Kidney (tissue), 14 donors: ENCODE results near the gene TMEM114. TPM values are rescaled to one million over a fixed set of nuclear protein-coding genes. Genes with fewer than 3 reads are reported as not detected.

Experiments used
- DNase-seq, 5 donors: peaks; one replicate each; pipeline ENCODE4 v3.0.0-alpha.2; 2013 to 2020
- FAIRE-seq: peaks from 2 replicates; lab custom pipeline; 2012; peaks lifted over from hg19 to GRCh38; lab: Jason Lieb, UNC
- H3K27ac ChIP-seq, 2 donors: one replicate each; pipeline ENCODE4 v1.7.0; 2013; ENCODE audit warnings: low read depth in 2 of 2, low read length in 2 of 2, inconsistent platforms in 1 of 2
- H3K27me3 ChIP-seq: one replicate; pipeline ENCODE4 v1.7.1; 2013; ENCODE audit warnings: low read length, inconsistent platforms; ENCODE audit not compliant: control insufficient read depth, insufficient read depth
- H3K36me3 ChIP-seq, 3 donors: one replicate each; pipeline versions ENCODE4 v1.7.0 to v1.7.1; 2013; ENCODE audit warnings: low read length in 3 of 3, control low read depth in 1 of 3, inconsistent platforms in 1 of 3; ENCODE audit not compliant: insufficient read depth in 3 of 3, control insufficient read depth in 2 of 3
- H3K4me1 ChIP-seq, 3 donors: one replicate each; pipeline versions ENCODE4 v1.7.0 to v1.7.1; 2013; ENCODE audit warnings: low read length in 3 of 3, inconsistent platforms in 1 of 3, low read depth in 1 of 3; ENCODE audit not compliant: control insufficient read depth in 2 of 3, insufficient read depth in 2 of 3
- H3K4me3 ChIP-seq, 3 donors: one replicate each; pipeline versions ENCODE4 v1.7.0 to v1.8.1; 2013; ENCODE audit warnings: low read length in 3 of 3, control low read depth in 1 of 3, inconsistent platforms in 1 of 3
- H3K9ac ChIP-seq, 3 donors: one replicate each; pipeline versions ENCODE4 v1.7.0 to v1.7.1; 2013; ENCODE audit warnings: low read length in 3 of 3, control low read depth in 1 of 3, inconsistent platforms in 1 of 3
- H3K9me3 ChIP-seq, 3 donors: one replicate each; pipeline versions ENCODE4 v1.7.0 to v1.7.1; 2013; ENCODE audit warnings: low read length in 3 of 3, control low read depth in 1 of 3, inconsistent platforms in 1 of 3; ENCODE audit not compliant: control insufficient read depth in 2 of 3, insufficient read depth in 1 of 3
- CTCF ChIP-seq: IDR thresholded peaks from 3 replicates; pipeline ENCODE4 v1.5.1; 2012; ENCODE audit warnings: mild to moderate bottlenecking, moderate library complexity, borderline replicate concordance; ENCODE audit not compliant: insufficient read depth; ENCODE audit errors: extremely low read depth
- intact Hi-C: fragments of 100-400 bp; cut with DNase I; formaldehyde crosslinking; loops from one replicate; pipeline ENCODE4 v1.11.1; 2022
- polyA plus RNA-seq: library from polyadenylated mRNA; stranded (reverse); fragments of 350-450 nt; fragmentation: Illumina TruSeq; extraction: RNeasy Lipid Tissue Mini Kit (QIAGEN cat#74804); gene quantifications from one replicate; pipeline ENCODE4 v1.2.3, GENCODE V29; 2014; ENCODE audit warnings: low read depth, low replicate concordance; ENCODE audit not compliant: insufficient read depth
- total RNA-seq: library from RNA; stranded (reverse); fragmentation: NEBNext Ultra II Directional; extraction: Animal tissue kit (Norgen Biotek cat#: 25700); gene quantifications from one replicate; pipeline ENCODE4 v1.2.1, GENCODE V29; 2021
- donor health status: control.
- donor health status: control.
- donor health status: control.
- donor health status: control.
- donor health status: control.
- donor health status: DM: yes; HTN: yes; CAD: no.
- donor health status: Normal renal cell carcinoma (clear cell type).

TMEM114 gene
- total and polyA plus RNA-seq, 2 donors from 2014 or later, result not detected

DNA sequence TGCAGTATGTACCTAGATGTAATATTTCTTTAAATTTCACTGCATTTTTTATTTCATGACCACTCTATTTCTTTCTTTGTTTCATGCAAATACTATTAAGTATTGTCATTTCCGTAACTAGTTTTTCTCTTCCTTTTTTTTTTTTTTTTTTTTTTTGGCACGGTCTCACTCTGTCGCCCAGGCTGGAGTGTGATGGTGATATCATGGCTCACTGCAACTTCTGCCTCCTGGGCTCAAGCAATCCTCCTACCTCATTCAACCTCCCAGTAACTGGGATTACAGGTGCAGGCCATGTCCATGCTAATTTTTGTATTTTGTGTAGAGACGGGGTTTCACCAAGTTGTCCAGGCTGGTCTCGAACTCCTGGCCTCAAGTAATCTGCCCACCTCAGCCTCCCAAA is 70.7 kb downstream of the TMEM114 start:
- H3K9ac ChIP-seq, result no peak overlapping the region
- no peaks in the 10 kb centered on the region for H3K4me1 ChIP-seq
- intact Hi-C loops, result no loop called here
- no peaks in the 10 kb centered on the region for H3K9me3 ChIP-seq
- no peaks in the 10 kb centered on the region for H3K36me3 ChIP-seq
- no peak for FAIRE-seq
- no peak overlapping the region for H3K27ac ChIP-seq
- H3K27me3 ChIP-seq, result no peaks in the 10 kb centered on the region
- TF ChIP-seq CTCF, result no peak
- no peak overlapping the region for H3K4me3 ChIP-seq
- DNase-seq, result no peak

Other genes with a start within 250 kb of the TMEM114 start
- 26.2 TPM for gene METTL22, start 31.2 kb upstream of the TMEM114 start, total RNA-seq
- 12.0 TPM for gene METTL22, start 31.2 kb upstream of the TMEM114 start, polyA plus RNA-seq
- 9.6 TPM for gene ABAT, start 84.1 kb upstream of the TMEM114 start, total RNA-seq
- 34.0 TPM for gene ABAT, start 84.1 kb upstream of the TMEM114 start, polyA plus RNA-seq
- gene TMEM186, start 207.1 kb upstream of the TMEM114 start, total RNA-seq, result 11.0 TPM
- 20.2 TPM for gene TMEM186, start 207.1 kb upstream of the TMEM114 start, polyA plus RNA-seq
- 39.5 TPM for gene PMM2, start 207.3 kb upstream of the TMEM114 start, total RNA-seq
- 21.5 TPM for gene PMM2, start 207.3 kb upstream of the TMEM114 start, polyA plus RNA-seq